Measurements from ENCODE around the gene LCORL. TPM values are rescaled to one million over a fixed set of nuclear protein-coding genes. Genes with fewer than 3 reads are reported as not detected.

Gene LCORL
- total RNA-seq, 2 donors from 2014 or later: 7.8 to 9.9 TPM

DNA sequence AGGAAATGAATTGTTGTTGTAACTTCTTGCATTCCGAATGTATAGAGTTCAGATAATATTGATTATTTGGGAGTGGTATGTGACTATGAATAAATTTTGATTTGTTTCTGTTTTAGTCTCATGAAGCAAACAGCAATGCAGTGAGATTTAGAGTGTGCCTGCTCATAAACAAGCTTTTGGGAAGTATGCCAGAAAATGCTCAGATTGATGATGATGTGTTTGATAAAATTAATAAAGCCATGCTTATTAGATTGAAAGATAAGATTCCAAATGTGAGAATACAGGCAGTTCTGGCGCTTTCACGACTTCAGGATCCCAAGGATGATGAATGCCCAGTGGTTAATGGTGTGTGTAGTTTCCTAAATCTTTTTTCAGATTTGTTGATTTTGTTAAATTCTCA, 208.8 kb downstream of the LCORL start:
- TF ChIP-seq, protein P1, sequence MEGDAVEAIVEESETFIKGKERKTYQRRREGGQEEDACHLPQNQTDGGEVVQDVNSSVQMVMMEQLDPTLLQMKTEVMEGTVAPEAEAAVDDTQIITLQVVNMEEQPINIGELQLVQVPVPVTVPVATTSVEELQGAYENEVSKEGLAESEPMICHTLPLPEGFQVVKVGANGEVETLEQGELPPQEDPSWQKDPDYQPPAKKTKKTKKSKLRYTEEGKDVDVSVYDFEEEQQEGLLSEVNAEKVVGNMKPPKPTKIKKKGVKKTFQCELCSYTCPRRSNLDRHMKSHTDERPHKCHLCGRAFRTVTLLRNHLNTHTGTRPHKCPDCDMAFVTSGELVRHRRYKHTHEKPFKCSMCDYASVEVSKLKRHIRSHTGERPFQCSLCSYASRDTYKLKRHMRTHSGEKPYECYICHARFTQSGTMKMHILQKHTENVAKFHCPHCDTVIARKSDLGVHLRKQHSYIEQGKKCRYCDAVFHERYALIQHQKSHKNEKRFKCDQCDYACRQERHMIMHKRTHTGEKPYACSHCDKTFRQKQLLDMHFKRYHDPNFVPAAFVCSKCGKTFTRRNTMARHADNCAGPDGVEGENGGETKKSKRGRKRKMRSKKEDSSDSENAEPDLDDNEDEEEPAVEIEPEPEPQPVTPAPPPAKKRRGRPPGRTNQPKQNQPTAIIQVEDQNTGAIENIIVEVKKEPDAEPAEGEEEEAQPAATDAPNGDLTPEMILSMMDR (IDR thresholded peaks at IDR 0.05): no peak
- no peak for TF ChIP-seq POLR2A (IDR thresholded peaks at IDR 0.05)
- no peaks in the 10 kb centered on the region for H3K9me3 ChIP-seq
- intact Hi-C loops (cut with DNase I): loop anchor here (10.0 kb wide), 1 partner anchor 782 kb away; no protein-coding TSS in a partner anchor
- peaks cover 17% of the 10 kb centered on the region for H3K4me1 ChIP-seq
- ATAC-seq (no peak), DNase-seq (no peak)
- no peak overlapping the region for H3K4me3 ChIP-seq
- H3K27ac ChIP-seq: no peak overlapping the region
- H3K27me3 ChIP-seq: no peaks in the 10 kb centered on the region
- H3K36me3 ChIP-seq (replicated peaks in 1 of 2; ENCODE audit: insufficient read depth in 1 of 2, low read depth in 2 of 2): no peaks in the 10 kb centered on the region
- 49 to 57% methylated on average over 3 of the region's 3 CpGs for WGBS, 2 donors

DNA sequence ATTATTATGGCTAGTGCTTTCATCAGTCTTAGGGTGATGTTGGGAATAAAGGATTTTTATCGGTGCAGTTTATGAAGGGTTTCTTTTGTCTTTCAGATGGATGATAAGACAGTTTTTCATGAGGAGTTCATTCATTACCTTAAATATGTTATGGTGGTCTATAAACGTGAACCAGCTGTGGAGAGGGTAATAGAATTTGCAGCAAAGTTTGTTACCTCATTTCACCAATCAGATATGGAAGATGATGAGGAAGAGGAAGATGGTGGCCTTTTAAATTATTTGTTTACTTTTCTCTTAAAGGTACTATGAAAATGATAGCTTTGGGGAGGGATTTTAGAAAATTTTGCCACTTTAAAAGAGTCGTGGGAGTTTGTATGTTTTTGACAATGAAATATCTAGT, 209.4 kb downstream of the LCORL start:
- H3K27me3 ChIP-seq: no peaks in the 10 kb centered on the region
- peaks cover 23% of the 10 kb centered on the region for H3K4me1 ChIP-seq
- intact Hi-C loops (cut with DNase I): loop anchor here (10.0 kb wide), 1 partner anchor 783 kb away; no protein-coding TSS in a partner anchor
- no peak for ATAC-seq
- H3K4me3 ChIP-seq: no peak overlapping the region
- no peak for TF ChIP-seq POLR2A (IDR thresholded peaks at IDR 0.05)
- TF ChIP-seq, protein P1 (IDR thresholded peaks at IDR 0.05): no peak
- H3K9me3 ChIP-seq: no peaks in the 10 kb centered on the region
- H3K27ac ChIP-seq: no peak overlapping the region
- DNase-seq: no peak
- 15 to 18% methylated on average over 3 of the region's 3 CpGs for WGBS, 2 donors
- no peaks in the 10 kb centered on the region for H3K36me3 ChIP-seq (replicated peaks in 1 of 2; ENCODE audit: insufficient read depth in 1 of 2, low read depth in 2 of 2)

- WGBS, 2 donors: 1 to 7% methylated on average over 8 to 45 of the region's 48 CpGs
- H3K27me3 ChIP-seq: no peaks in the 10 kb centered on the region
- peak overlapping the region in 1 of 4 donors; percentile 95 for H3K27ac ChIP-seq
- H3K4me1 ChIP-seq: peaks cover 31% of the 10 kb centered on the region
- H3K9me3 ChIP-seq: no peaks in the 10 kb centered on the region
- ATAC-seq: peak; percentile 7
- DNase-seq: peak in 2 of 4 donors; percentile 7 to 17
- TF ChIP-seq, protein P1 (IDR thresholded peaks at IDR 0.05): no peak
- TF ChIP-seq POLR2A (IDR thresholded peaks at IDR 0.05): no peak
- intact Hi-C loops (cut with DNase I): loop anchor here (10.0 kb wide), 1 partner anchor 784 kb away; no protein-coding TSS in a partner anchor
- H3K4me3 ChIP-seq: peak overlapping the region; percentile 28 to 53
- no peaks in the 10 kb centered on the region for H3K36me3 ChIP-seq (replicated peaks in 1 of 2; ENCODE audit: insufficient read depth in 1 of 2, low read depth in 2 of 2)
Observed at GRCh38 chr4:17811078-17811603, 210.4 kb downstream of the LCORL start.

DNA sequence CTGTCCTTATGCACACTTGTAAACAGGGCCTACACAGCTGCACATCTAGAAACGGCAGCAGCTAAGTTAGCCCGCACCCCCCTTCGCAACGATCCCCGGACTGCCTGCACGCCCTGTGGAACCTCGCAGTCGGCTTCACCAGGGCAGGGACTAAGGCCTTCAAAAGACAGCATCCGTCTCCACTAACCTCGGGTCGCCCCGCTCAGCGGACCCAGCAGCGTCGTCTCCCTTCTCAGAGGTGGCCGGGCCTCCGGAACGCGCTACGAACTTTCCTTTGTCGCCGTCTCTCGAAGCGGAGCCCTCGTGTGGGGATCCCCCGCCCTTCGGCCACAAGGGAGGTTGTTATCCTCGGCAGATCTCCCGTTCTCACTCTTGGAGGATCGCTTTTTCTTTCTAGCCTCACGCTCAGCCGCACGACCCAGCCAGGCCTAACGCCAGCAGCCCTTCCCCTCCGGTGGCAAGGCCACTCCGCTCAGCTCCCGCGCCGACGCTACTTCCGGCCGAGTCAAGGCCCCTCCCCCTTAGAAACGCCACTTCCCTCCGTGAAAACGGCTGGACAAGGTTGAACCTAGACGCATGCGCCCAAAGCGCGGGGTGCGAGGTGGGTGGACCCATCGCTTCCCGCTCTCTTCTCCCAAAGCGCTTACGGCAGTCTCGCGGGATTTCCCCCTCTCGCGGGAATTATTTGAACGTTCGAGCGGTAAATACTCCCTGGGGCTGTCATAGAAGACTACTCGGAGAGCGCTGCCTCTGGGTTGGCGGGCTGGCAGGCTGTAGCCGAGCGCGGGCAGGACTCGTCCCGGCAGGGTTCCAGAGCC, 211.1 kb downstream of the LCORL start, which contains the start of the genes DCAF16 and NCAPG:
Gene DCAF16 (minus strand): TSS at position 498 of the 818 bp plus-strand sequence. CDS start 6,616 bp downstream, outside the sequence.
Gene NCAPG (plus strand): TSS at position 720 of the 818 bp plus-strand sequence. CDS start 99 bp downstream, outside the sequence.
- Histone ChIP-seq H3K27me3 (no peaks in the 10 kb centered on the region), H3K4me1 (peaks cover 33% of the 10 kb centered on the region), H3K36me3 (replicated peaks in 1 of 2; ENCODE audit: insufficient read depth in 1 of 2, low read depth in 2 of 2) (no peaks in the 10 kb centered on the region), H3K4me3 (peak within 1 kb of the TSS; percentile 53 to 84), H3K27ac (peak within 1 kb of the TSS; percentile 90 to 97 (median 94)), H3K9me3 (no peaks in the 10 kb centered on the region)
- intact Hi-C loops (cut with DNase I): loop anchor here (10.0 kb wide), 1 partner anchor 784 kb away; no protein-coding TSS in a partner anchor
- DNase-seq (peak; percentile 99 to 100 (median 100)), ATAC-seq (peak; percentile 100)
- 0% methylated on average over 38 to 69 of the region's 69 CpGs for WGBS, 2 donors
- TF ChIP-seq, protein P1 (IDR thresholded peaks at IDR 0.05): peak in 1 of 7 experiments; percentile 3
- TF ChIP-seq POLR2A (IDR thresholded peaks at IDR 0.05): peak; percentile 88 to 98 (median 98)

Data from body of pancreas (tissue), 4 donors.